ENCODE results near the gene BPI. TPM values are rescaled to one million over a fixed set of nuclear protein-coding genes. Genes with fewer than 3 reads are reported as not detected.

The BPI gene
- total RNA-seq, 4 donors from 2014 or later: 0.22 to 0.40 TPM; not detected in 2

DNA sequence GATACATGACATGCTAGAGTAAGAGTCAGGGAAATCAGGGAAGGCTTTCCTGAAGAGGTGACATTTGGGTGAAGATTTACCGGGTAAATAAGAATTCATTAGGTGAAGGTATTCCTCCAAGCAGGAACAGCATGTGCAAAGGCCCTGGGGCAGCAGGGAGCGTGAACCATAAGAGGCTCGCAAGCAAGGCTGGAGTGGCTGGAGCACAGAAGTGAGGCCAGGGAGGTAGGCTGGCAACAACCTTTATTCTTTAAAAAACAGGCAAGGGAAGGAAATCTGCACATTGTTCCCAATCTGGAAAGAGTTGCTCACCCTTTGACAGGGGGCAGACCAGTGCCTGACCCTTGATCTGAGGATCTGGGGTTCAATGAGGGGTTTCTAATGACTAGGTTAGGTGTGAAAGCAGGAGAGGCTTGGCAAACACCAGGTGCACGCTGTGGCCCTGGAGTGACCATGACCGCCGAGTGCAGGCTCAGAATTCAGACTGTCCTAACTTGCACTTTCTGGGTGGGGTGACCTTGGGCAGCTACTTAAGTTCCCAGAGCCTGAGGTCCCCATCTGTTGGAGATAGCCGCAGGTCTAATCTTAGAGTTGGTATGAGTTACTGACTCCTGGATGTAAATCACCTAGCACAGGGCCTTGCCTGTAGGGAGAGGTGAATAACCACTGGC lies 45.3 kb upstream of the BPI start:
- Histone ChIP-seq H3K4me1 (peaks cover 0 to 19% of the 10 kb centered on the region in 2 donors), H3K36me3 (no peaks in the 10 kb centered on the region), H3K27me3 (peaks cover 7% of the 10 kb centered on the region), H3K9me3 (no peaks in the 10 kb centered on the region), H3K27ac (no peak overlapping the region), H3K4me3 (replicated peaks in 1 of 3) (no peak overlapping the region)
- WGBS, 2 donors: 87 to 90% methylated on average over 7 of the region's 7 CpGs
- intact Hi-C loops (cut with DNase I): no loop called here
- TF ChIP-seq POLR2A (IDR thresholded peaks at IDR 0.05): no peak
- TF ChIP-seq, protein P1, sequence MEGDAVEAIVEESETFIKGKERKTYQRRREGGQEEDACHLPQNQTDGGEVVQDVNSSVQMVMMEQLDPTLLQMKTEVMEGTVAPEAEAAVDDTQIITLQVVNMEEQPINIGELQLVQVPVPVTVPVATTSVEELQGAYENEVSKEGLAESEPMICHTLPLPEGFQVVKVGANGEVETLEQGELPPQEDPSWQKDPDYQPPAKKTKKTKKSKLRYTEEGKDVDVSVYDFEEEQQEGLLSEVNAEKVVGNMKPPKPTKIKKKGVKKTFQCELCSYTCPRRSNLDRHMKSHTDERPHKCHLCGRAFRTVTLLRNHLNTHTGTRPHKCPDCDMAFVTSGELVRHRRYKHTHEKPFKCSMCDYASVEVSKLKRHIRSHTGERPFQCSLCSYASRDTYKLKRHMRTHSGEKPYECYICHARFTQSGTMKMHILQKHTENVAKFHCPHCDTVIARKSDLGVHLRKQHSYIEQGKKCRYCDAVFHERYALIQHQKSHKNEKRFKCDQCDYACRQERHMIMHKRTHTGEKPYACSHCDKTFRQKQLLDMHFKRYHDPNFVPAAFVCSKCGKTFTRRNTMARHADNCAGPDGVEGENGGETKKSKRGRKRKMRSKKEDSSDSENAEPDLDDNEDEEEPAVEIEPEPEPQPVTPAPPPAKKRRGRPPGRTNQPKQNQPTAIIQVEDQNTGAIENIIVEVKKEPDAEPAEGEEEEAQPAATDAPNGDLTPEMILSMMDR (IDR thresholded peaks at IDR 0.05): no peak
- DNase-seq: no peak

DNA sequence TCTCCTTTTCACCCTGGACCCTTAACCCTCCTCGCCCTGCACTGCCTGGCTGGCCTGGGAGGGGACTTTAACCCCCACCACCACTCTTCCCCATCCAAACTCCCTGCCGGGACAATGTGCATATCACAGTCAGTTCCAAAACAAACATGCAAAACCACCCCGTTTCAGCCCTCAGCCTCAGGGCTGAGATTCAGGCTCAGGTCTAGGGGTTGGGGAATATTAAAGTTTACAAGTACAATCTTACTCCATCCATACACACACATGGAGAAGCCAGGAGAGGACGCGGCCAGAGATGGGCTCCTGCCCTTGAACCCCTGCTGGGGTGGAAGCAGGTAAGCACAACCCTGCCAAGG lies 44.0 kb upstream of the BPI start:
- intact Hi-C loops (cut with DNase I): no loop called here
- Histone ChIP-seq H3K4me1 (peaks cover 0 to 16% of the 10 kb centered on the region in 2 donors), H3K36me3 (no peaks in the 10 kb centered on the region), H3K27me3 (peaks cover 7% of the 10 kb centered on the region), H3K27ac (peak overlapping the region in 2 of 3 donors; percentile 48 to 54), H3K4me3 (replicated peaks in 1 of 3) (peak overlapping the region in 1 of 3 donors; percentile 16), H3K9me3 (no peaks in the 10 kb centered on the region)
- TF ChIP-seq, protein P1 (IDR thresholded peaks at IDR 0.05): no peak
- no peak for TF ChIP-seq POLR2A (IDR thresholded peaks at IDR 0.05)
- DNase-seq: no peak
- WGBS, 2 donors: 15 to 23% methylated on average over 3 to 5 of the region's 5 CpGs

DNA sequence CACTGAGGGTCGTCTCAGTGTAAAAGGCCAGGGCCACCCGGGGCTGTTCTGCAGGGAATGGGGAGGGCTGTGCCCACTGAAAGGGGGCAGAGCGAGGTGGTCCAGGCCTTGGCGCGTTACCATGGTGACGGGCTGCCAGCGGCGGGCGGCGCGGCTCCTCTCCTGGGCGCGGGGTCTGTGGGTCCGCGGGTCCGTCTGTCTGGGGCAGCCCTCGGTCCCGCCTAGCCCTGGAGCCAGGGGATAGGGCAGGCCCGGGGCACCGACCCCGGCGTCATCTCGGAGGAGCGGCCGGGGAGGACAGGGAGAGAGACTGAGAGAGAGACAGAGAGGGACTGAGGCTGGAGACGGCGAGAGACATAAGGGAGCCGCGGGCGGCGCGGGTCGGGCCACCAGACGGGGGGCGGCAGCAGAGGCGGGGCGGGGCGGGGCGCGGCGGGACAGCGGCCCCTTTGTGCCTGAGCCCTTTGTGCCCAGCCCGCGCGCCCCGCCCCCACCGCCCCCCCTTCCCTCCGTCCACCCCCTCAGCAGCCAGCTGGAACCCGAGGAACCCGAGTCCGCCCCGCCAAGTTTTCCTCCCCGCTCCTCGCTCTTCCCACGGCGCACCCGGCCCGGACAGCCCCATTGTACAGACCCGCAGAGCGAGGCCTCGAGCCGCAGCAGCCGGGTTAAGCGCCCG lies 43.4 kb upstream of the BPI start, which contains the start of gene KIAA1755:
KIAA1755 (minus strand) TSS at position 358 of the 676 bp plus-strand sequence; CDS start at position 123, 235 bp downstream.
- H3K27ac ChIP-seq: peak within 1 kb of the TSS in 2 of 3 donors; percentile 48 to 54
- 2 to 3% methylated on average over 37 to 41 of the region's 65 CpGs for WGBS, 2 donors
- peaks cover 7% of the 10 kb centered on the region for H3K27me3 ChIP-seq
- H3K36me3 ChIP-seq: no peaks in the 10 kb centered on the region
- no peaks in the 10 kb centered on the region for H3K9me3 ChIP-seq
- H3K4me3 ChIP-seq (replicated peaks in 1 of 3): peak within 1 kb of the TSS in 1 of 3 donors; percentile 16
- no peak for DNase-seq
- peaks cover 0 to 11% of the 10 kb centered on the region in 2 donors for H3K4me1 ChIP-seq
- TF ChIP-seq, protein P1 (IDR thresholded peaks at IDR 0.05): no peak
- intact Hi-C loops (cut with DNase I): no loop called here

DNA sequence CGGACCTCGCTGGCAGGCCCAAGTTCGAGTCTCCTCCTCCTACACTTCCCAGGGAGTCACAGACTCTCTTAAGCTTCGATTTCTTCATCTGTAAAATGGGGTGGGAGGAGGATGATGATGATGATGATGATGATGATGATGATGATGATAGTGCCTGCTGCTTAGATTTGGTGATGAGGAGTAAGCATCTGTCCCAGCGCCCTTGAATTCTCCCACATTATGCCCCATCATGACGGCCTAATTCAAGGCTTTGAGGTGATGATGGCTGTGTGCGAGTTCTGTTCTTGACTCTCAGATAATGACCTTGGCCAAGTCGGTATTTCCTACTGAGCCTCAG lies 42.9 kb upstream of the BPI start:
- H3K9me3 ChIP-seq: no peaks in the 10 kb centered on the region
- peak overlapping the region in 1 of 3 donors; percentile 54 for H3K27ac ChIP-seq
- WGBS, 2 donors: 60 to 61% methylated on average over 8 of the region's 8 CpGs
- H3K36me3 ChIP-seq: no peaks in the 10 kb centered on the region
- no peak for TF ChIP-seq POLR2A (IDR thresholded peaks at IDR 0.05)
- TF ChIP-seq, protein P1 (IDR thresholded peaks at IDR 0.05): no peak
- intact Hi-C loops (cut with DNase I): no loop called here
- peaks cover 0 to 6% of the 10 kb centered on the region in 2 donors for H3K4me1 ChIP-seq
- no peak for DNase-seq
- peaks cover 7% of the 10 kb centered on the region for H3K27me3 ChIP-seq
- H3K4me3 ChIP-seq (replicated peaks in 1 of 3): no peak overlapping the region

DNA sequence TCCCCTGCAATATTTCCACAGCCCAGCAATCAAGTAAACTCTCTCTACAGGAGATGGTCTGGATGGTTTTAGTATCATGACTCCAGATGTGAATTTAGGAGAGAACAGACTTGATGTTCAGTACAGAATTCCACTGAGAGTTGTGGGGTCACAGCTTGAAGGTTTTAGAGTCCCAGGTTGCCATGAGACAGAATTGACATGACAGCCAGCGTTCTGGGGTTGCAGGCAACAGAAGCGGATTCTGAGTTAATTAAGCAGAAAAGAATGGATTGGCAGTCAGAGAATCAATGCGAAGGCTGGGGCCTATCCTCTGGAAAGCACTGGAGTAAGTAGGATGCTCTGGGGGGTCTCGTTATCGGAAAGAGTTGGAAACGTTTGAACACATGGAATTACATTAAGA lies 41.0 kb upstream of the BPI start:
- no peak for DNase-seq
- peaks cover 7% of the 10 kb centered on the region for H3K27me3 ChIP-seq
- peaks cover 0 to 5% of the 10 kb centered on the region in 2 donors for H3K4me1 ChIP-seq
- intact Hi-C loops (cut with DNase I): no loop called here
- TF ChIP-seq, protein P1 (IDR thresholded peaks at IDR 0.05): no peak
- TF ChIP-seq POLR2A (IDR thresholded peaks at IDR 0.05): no peak
- no peak overlapping the region for H3K27ac ChIP-seq
- WGBS, 2 donors: 85 to 91% methylated on average over 6 of the region's 6 CpGs
- no peaks in the 10 kb centered on the region for H3K9me3 ChIP-seq
- H3K36me3 ChIP-seq: no peaks in the 10 kb centered on the region
- H3K4me3 ChIP-seq (replicated peaks in 1 of 3): no peak overlapping the region
